BJ (cell line): ENCODE measurements around the gene MAMSTR. TPM values are rescaled to one million over a fixed set of nuclear protein-coding genes. Genes with fewer than 3 reads are reported as not detected.

Experiments
- CTCF ChIA-PET: fragments of 350-600 bp; formaldehyde crosslinking; extraction: SDS; loops from one replicate; lab custom pipeline; 2021; ENCODE audit warnings: antibody characterized with exemption, inconsistent platforms; lab: Yijun Ruan, JAX
- POLR2A ChIA-PET: fragments of 300-600 bp; sonication (Branson Sonifier 250); formaldehyde crosslinking; extraction: SDS; loops from one replicate; lab custom pipeline; 2021; ENCODE audit warnings: antibody characterized with exemption; lab: Charles Lee
- DNase-seq: peaks from one replicate; pipeline ENCODE4 v3.0.0-alpha.2; 2011; ENCODE audit warnings: low read depth
- H3K27me3 ChIP-seq: 2 replicates; pipeline ENCODE4 v1.6.0; 2011; ENCODE audit warnings: low read length; ENCODE audit not compliant: control insufficient read depth, insufficient read depth
- H3K36me3 ChIP-seq: 2 replicates; pipeline ENCODE4 v1.5.1; 2011; ENCODE audit warnings: low read length; ENCODE audit not compliant: control insufficient read depth, insufficient read depth
- H3K4me3 ChIP-seq: 2 replicates; pipeline ENCODE4 v1.5.1; 2011; ENCODE audit warnings: low read depth, mild to moderate bottlenecking, control low read depth, low read length
- polyA plus RNA-seq: library from polyadenylated mRNA; depleted of rRNA; stranded (reverse); fragments of >200 nt; gene quantifications from 2 replicates; pipeline ENCODE4 v1.2.3, GENCODE V29; 2011
- TF ChIP-seq, protein P1 (sequence below): IDR thresholded peaks from 2 replicates; pipeline ENCODE4 v1.5.1; 2011; ENCODE audit warnings: low read depth, mild to moderate bottlenecking, control low read depth, inconsistent platforms, low read length, moderate library complexity; ENCODE audit not compliant: insufficient read depth

The MAMSTR gene
- polyA plus RNA-seq, 1 experiment, result 1.5 TPM

GRCh38 chr19:48713864-48714755 is 5.4 kb downstream of the MAMSTR start:
- peak overlapping the region; percentile 70 for H3K4me3 ChIP-seq
- peak; percentile 98 for DNase-seq
- no peaks in the 10 kb centered on the region for H3K36me3 ChIP-seq
- no peaks in the 10 kb centered on the region for H3K27me3 ChIP-seq
- TF ChIP-seq, protein P1, sequence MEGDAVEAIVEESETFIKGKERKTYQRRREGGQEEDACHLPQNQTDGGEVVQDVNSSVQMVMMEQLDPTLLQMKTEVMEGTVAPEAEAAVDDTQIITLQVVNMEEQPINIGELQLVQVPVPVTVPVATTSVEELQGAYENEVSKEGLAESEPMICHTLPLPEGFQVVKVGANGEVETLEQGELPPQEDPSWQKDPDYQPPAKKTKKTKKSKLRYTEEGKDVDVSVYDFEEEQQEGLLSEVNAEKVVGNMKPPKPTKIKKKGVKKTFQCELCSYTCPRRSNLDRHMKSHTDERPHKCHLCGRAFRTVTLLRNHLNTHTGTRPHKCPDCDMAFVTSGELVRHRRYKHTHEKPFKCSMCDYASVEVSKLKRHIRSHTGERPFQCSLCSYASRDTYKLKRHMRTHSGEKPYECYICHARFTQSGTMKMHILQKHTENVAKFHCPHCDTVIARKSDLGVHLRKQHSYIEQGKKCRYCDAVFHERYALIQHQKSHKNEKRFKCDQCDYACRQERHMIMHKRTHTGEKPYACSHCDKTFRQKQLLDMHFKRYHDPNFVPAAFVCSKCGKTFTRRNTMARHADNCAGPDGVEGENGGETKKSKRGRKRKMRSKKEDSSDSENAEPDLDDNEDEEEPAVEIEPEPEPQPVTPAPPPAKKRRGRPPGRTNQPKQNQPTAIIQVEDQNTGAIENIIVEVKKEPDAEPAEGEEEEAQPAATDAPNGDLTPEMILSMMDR, result no peak
- ChIA-PET POLR2A (interaction anchor here (0.6 kb wide), 1 partner anchor 265 kb away, joined by 23 read pairs; no protein-coding TSS in a partner anchor), CTCF (interaction anchor here (0.6 to 4.4 kb wide), 7 partner anchors 14 to 122 kb away, joined by 3 to 22 read pairs (median 4); partner anchors contain the start of genes CA11, FUT2 and HSD17B14)

DNA sequence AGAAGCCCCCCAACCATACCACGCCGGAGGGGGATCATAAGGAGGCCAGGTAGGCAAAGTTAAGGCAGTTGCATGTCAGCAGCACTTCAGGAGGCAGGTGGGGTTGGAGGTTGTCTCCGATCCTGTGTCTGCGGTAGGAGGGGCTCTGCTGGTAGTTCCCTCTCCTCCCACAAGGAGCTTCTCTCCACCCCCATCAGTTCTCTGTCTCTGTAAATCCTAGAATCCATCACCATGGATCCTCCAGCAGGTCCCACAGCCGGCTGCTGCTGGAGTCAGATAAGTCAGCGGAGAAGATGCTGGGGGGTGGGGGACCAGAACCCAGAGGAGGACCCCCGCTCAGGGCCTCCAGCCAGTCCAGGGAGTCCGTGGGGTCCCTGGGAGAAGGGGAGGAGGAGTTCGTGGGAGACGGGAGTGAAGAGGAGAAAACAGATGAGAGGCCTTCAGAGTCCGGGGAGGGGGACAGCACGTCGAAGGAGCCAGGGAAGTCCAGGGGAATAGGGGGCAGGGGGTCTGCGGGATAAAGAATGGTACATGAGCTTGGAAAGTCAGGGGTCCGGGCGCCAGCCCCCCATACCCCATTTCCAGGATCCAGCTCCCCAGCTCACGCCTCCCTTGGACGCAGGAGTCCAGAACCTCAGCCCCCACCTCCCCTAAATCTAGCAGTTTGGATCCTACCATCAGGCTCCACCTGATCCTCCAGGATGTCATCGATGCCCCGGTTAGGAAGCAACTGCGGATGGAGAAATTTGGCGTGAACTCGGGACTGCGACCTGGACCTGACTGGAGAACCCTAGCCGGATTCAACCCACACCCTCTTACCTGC is 6.3 kb downstream of the MAMSTR start:
- Histone ChIP-seq H3K4me3 (peak overlapping the region; percentile 70), H3K36me3 (no peaks in the 10 kb centered on the region), H3K27me3 (no peaks in the 10 kb centered on the region)
- CTCF ChIA-PET, result interaction anchor here (0.8 to 4.4 kb wide), 8 partner anchors 11 to 75 kb away, joined by 3 to 22 read pairs (median 4); partner anchors contain the start of genes CA11 and FUT2
- no peak for DNase-seq
- POLR2A ChIA-PET, result no interaction called here
- TF ChIP-seq, protein P1, result peak; percentile 36

DNA sequence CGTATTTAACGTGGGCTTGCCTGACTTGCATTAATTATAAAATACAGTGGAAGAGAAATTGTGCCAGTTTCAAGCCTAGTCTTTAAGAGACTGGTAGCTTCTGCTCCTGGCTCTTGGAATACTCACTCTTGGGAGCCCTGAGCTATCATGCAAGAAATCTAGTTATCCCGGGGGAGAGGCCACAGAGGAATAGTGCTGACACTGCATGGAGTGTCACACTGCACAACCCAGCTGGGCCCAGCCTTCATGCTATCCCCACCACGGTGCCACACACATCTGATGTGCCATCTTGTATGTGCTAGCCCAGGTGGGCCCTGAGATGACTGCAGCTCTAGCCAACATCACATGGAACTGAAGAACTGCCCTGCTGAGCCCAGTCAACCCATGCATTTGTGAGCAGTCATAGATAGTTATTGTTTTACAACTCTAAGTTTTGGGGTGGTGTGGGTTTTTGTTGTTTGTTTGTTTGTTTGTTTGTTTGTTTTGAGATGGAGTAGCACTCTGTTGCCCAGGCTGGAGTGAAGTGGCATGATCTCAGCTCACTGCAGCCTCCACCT is 8.3 kb downstream of the MAMSTR start:
- DNase-seq, result no peak
- no peak overlapping the region for H3K4me3 ChIP-seq
- H3K36me3 ChIP-seq, result no peaks in the 10 kb centered on the region
- TF ChIP-seq, protein P1, result no peak
- CTCF ChIA-PET, result interaction anchor here (4.4 kb wide), 1 partner anchor 36 kb away, joined by 22 read pairs; no protein-coding TSS in a partner anchor
- POLR2A ChIA-PET, result no interaction called here
- H3K27me3 ChIP-seq, result no peaks in the 10 kb centered on the region; the same call in 1 of the 2 replicates

DNA sequence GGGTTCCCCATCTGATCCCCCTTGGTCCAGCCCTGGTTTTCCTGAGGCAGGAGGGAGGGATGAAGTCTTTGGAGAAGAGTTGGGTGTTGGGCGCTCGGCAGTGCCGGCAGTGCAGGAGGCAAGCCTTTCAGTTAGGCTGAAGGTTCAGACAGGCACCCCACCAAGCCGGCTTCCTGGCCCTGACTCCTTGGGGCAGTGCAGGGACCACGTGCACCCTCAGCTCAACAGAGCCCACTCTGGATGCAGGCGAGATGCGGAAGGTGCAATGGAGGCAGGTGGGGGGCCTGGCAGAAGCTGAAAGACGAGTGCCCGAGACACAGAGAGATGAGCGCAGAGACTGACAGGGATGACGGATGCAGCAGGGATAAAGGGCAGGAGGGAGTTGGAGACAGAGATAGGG is 11.1 kb downstream of the MAMSTR start:
- Histone ChIP-seq H3K36me3 (no peaks in the 10 kb centered on the region; the same call in 1 of the 2 replicates), H3K4me3 (no peak overlapping the region), H3K27me3 (no peaks in the 10 kb centered on the region; the same call in 1 of the 2 replicates)
- TF ChIP-seq, protein P1, result no peak
- DNase-seq, result no peak
- CTCF ChIA-PET, result no interaction called here
- POLR2A ChIA-PET, result no interaction called here
